ENCODE results near the gene TRMT11. TPM values are rescaled to one million over a fixed set of nuclear protein-coding genes. Genes with fewer than 3 reads are reported as not detected.
A peak's percentile ranks its signal among the peaks of the same experiment; 100 is the strongest.

Gene TRMT11
- total and polyA plus RNA-seq, 4 donors, result 9.9 to 46.1 (median 15.3) TPM

DNA sequence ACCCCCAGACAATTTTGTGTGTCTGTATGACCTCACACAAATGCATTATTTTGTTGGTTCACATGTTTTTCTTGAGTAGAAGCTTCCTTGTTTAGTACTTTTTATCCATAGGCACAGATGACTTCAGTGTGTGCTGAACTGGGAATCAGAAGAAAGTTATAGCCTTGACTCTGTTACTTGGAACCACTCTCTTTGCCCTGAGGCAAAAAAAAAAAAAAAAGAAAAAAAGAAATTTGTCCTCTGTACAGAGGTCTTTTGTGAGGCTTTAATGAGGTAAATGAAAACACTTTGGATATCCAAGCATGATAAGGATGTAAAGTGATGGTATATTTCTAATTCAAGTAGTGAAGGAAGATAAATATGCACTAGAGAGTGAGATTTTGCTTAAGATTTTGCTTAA is 51.9 kb downstream of the TRMT11 start:
- no peaks in the 10 kb centered on the region for H3K9me3 ChIP-seq (ENCODE audit: control insufficient read depth in 4 of 4, insufficient read depth in 3 of 4, low read length in 3 of 4)
- DNase-seq (no peak), ATAC-seq (ENCODE audit: insufficient read depth, low FRiP score) (no peak)
- no peak overlapping the region for H3K27ac ChIP-seq (ENCODE audit: low read depth in 1 of 2, low read length in 1 of 2)
- H3K27me3 ChIP-seq (ENCODE audit: control insufficient read depth in 3 of 3, insufficient read depth in 3 of 3, low read length in 2 of 3), result no peaks in the 10 kb centered on the region
- H3K4me1 ChIP-seq (ENCODE audit: control insufficient read depth in 5 of 5, insufficient read depth in 5 of 5, low read length in 5 of 5), result peaks cover 0 to 8% (median 4%) of the 10 kb centered on the region in 5 donors
- H3K9ac ChIP-seq (ENCODE audit: insufficient read depth in 1 of 2, low read length in 2 of 2), result no peak overlapping the region
- TF ChIP-seq, protein P1, sequence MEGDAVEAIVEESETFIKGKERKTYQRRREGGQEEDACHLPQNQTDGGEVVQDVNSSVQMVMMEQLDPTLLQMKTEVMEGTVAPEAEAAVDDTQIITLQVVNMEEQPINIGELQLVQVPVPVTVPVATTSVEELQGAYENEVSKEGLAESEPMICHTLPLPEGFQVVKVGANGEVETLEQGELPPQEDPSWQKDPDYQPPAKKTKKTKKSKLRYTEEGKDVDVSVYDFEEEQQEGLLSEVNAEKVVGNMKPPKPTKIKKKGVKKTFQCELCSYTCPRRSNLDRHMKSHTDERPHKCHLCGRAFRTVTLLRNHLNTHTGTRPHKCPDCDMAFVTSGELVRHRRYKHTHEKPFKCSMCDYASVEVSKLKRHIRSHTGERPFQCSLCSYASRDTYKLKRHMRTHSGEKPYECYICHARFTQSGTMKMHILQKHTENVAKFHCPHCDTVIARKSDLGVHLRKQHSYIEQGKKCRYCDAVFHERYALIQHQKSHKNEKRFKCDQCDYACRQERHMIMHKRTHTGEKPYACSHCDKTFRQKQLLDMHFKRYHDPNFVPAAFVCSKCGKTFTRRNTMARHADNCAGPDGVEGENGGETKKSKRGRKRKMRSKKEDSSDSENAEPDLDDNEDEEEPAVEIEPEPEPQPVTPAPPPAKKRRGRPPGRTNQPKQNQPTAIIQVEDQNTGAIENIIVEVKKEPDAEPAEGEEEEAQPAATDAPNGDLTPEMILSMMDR (IDR thresholded peaks at IDR 0.05; ENCODE audit: control extremely low read depth, extremely low read depth), result no peak
- peaks cover 0 to 16% (median 9%) of the 10 kb centered on the region in 4 donors for H3K36me3 ChIP-seq (ENCODE audit: control insufficient read depth in 4 of 4, insufficient read depth in 4 of 4, low read length in 4 of 4)
- H3K4me3 ChIP-seq, result no peak overlapping the region

DNA sequence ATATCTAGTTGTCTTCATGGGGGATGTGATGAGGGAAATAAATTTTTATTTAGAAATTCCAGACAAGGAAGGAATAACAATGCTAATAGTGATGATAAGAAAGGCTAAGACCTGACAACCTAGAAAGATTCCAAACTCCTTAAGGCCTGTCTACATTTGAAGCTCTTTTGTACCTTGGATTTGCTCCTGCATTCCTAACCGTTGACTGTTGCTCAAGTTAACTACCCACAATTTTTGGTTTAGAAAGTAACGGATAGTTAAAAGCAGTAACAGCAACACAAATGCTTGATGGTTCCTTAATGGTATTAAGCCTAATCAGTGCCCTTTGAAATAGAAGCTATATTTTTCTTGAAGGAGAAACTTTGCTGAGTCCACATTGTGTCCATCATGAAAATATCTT is 52.9 kb downstream of the TRMT11 start:
- no peak for ATAC-seq (ENCODE audit: insufficient read depth, low FRiP score)
- H3K9ac ChIP-seq (ENCODE audit: insufficient read depth in 1 of 2, low read length in 2 of 2), result no peak overlapping the region
- H3K36me3 ChIP-seq (ENCODE audit: control insufficient read depth in 4 of 4, insufficient read depth in 4 of 4, low read length in 4 of 4), result peaks cover under 1 to 16% (median 9%) of the 10 kb centered on the region in 4 donors
- 76 to 77% methylated on average over 2 of the region's 2 CpGs for WGBS, 2 donors
- TF ChIP-seq, protein P1 (IDR thresholded peaks at IDR 0.05; ENCODE audit: control extremely low read depth, extremely low read depth), result no peak
- H3K27me3 ChIP-seq (ENCODE audit: control insufficient read depth in 3 of 3, insufficient read depth in 3 of 3, low read length in 2 of 3), result no peaks in the 10 kb centered on the region
- H3K4me3 ChIP-seq, result no peak overlapping the region
- peaks cover 0 to 2% (median 0%) of the 10 kb centered on the region in 5 donors for H3K4me1 ChIP-seq (ENCODE audit: control insufficient read depth in 5 of 5, insufficient read depth in 5 of 5, low read length in 5 of 5)
- no peak overlapping the region for H3K27ac ChIP-seq (ENCODE audit: low read depth in 1 of 2, low read length in 1 of 2)
- no peak for DNase-seq
- no peaks in the 10 kb centered on the region for H3K9me3 ChIP-seq (ENCODE audit: control insufficient read depth in 4 of 4, insufficient read depth in 3 of 4, low read length in 3 of 4)

DNA sequence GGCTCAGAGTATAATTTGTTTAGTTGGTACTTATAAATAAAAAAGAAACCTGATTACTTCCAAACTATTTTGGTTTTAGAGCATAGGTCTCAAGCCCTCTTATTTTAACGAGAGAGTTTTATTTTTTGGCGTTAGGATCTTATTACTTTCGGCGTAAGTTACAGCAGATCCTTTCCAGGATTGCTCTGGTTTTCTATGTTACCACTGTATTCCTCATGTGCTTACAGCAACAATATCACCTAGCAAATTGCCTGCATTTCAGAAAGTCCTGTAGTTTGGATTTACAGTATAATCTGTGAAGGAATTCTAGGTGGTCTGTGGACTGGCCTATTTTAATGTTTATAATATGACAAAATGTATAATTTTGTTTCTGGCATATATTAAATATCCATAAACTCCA is 54.1 kb downstream of the TRMT11 start:
- DNase-seq (no peak), ATAC-seq (ENCODE audit: insufficient read depth, low FRiP score) (no peak)
- H3K4me1 ChIP-seq (ENCODE audit: control insufficient read depth in 5 of 5, insufficient read depth in 5 of 5, low read length in 5 of 5), result no peaks in the 10 kb centered on the region
- no peak overlapping the region for H3K27ac ChIP-seq (ENCODE audit: low read depth in 1 of 2, low read length in 1 of 2)
- TF ChIP-seq, protein P1 (IDR thresholded peaks at IDR 0.05; ENCODE audit: control extremely low read depth, extremely low read depth), result no peak
- WGBS, 2 donors, result 75 to 89% methylated on average over 4 of the region's 4 CpGs
- no peak overlapping the region for H3K9ac ChIP-seq (ENCODE audit: insufficient read depth in 1 of 2, low read length in 2 of 2)
- H3K9me3 ChIP-seq (ENCODE audit: control insufficient read depth in 4 of 4, insufficient read depth in 3 of 4, low read length in 3 of 4), result no peaks in the 10 kb centered on the region
- H3K36me3 ChIP-seq (ENCODE audit: control insufficient read depth in 4 of 4, insufficient read depth in 4 of 4, low read length in 4 of 4), result peaks cover 3 to 18% (median 9%) of the 10 kb centered on the region in 4 donors
- H3K27me3 ChIP-seq (ENCODE audit: control insufficient read depth in 3 of 3, insufficient read depth in 3 of 3, low read length in 2 of 3), result no peaks in the 10 kb centered on the region
- no peak overlapping the region for H3K4me3 ChIP-seq

DNA sequence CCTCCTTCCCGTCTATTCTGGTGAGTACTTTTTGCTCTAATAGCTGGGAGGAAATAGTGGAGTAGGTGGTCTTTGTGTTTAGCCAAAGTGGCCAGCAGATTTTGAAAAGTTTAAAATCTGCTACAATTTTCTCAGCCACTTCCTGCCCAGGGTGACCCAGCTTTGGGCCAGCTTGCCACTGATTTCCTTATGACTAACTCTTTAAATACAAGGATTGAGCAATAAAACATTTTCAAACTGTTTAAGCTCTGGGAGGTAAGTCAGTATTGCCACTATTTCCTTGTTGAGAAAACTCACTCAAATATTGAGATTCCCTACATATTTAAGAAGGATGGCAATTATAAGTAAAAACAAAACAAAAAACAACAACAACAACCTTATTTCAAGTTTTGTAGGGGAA is 54.5 kb downstream of the TRMT11 start:
- TF ChIP-seq, protein P1 (IDR thresholded peaks at IDR 0.05; ENCODE audit: control extremely low read depth, extremely low read depth), result no peak
- Histone ChIP-seq H3K36me3 (ENCODE audit: control insufficient read depth in 4 of 4, insufficient read depth in 4 of 4, low read length in 4 of 4) (peaks cover 2 to 18% (median 8%) of the 10 kb centered on the region in 4 donors), H3K4me3 (no peak overlapping the region), H3K9me3 (ENCODE audit: control insufficient read depth in 4 of 4, insufficient read depth in 3 of 4, low read length in 3 of 4) (no peaks in the 10 kb centered on the region), H3K27me3 (ENCODE audit: control insufficient read depth in 3 of 3, insufficient read depth in 3 of 3, low read length in 2 of 3) (no peaks in the 10 kb centered on the region), H3K4me1 (ENCODE audit: control insufficient read depth in 5 of 5, insufficient read depth in 5 of 5, low read length in 5 of 5) (no peaks in the 10 kb centered on the region), H3K9ac (ENCODE audit: insufficient read depth in 1 of 2, low read length in 2 of 2) (no peak overlapping the region), H3K27ac (ENCODE audit: low read depth in 1 of 2, low read length in 1 of 2) (no peak overlapping the region)
- WGBS, 2 donors, result 28 to 45% methylated on average over 1 of the region's 1 CpG
- ATAC-seq (ENCODE audit: insufficient read depth, low FRiP score) (peak; percentile 79), DNase-seq (no peak)

Data from lung (tissue), 12 donors.